Smooth muscle cell (in vitro differentiated cells): Measurements from ENCODE around the gene ADAMTS18. TPM values are rescaled to one million over a fixed set of nuclear protein-coding genes. Genes with fewer than 3 reads are reported as not detected.

Experiments
- DNase-seq: peaks from one replicate; lab custom pipeline; 2025; ENCODE audit not compliant: unreplicated experiment; lab: John Stamatoyannopoulos, UW
- H2AFZ ChIP-seq: fragments of 200-600 bp; sonication (generic); 2 replicates; pipeline ENCODE4 v1.6.0; 2016; ENCODE audit warnings: antibody characterized with exemption, low read depth, mild to moderate bottlenecking
- H3F3A ChIP-seq: fragments of 200-600 bp; sonication (generic); 2 replicates; pipeline ENCODE4 v1.6.0; 2017; ENCODE audit warnings: antibody characterized with exemption, low read depth
- H3K27ac ChIP-seq: fragments of 200-600 bp; sonication (generic); 2 replicates; pipeline ENCODE4 v1.5.1; 2016; ENCODE audit warnings: low read depth, mild to moderate bottlenecking
- H3K27me3 ChIP-seq: fragments of 200-600 bp; sonication (generic); 2 replicates; pipeline ENCODE4 v1.6.1; 2016; ENCODE audit warnings: low read depth, mild to moderate bottlenecking
- H3K36me3 ChIP-seq: fragments of 200-600 bp; sonication (generic); 2 replicates; pipeline ENCODE4 v1.5.1; 2016; ENCODE audit warnings: low read depth
- H3K4me1 ChIP-seq: fragments of 200-600 bp; sonication (generic); 2 replicates; pipeline ENCODE4 v1.5.1; 2016; ENCODE audit warnings: low read depth
- H3K4me2 ChIP-seq: fragments of 200-600 bp; sonication (generic); 2 replicates; pipeline ENCODE4 v1.6.0; 2016; ENCODE audit warnings: mild to moderate bottlenecking
- H3K4me3 ChIP-seq: fragments of 200-600 bp; sonication (generic); 2 replicates; pipeline ENCODE4 v1.5.1; 2016; ENCODE audit warnings: mild to moderate bottlenecking
- H3K79me2 ChIP-seq: fragments of 200-600 bp; sonication (generic); 2 replicates; pipeline ENCODE4 v1.6.0; 2016; ENCODE audit warnings: low read depth, mild to moderate bottlenecking
- H3K9ac ChIP-seq: fragments of 200-600 bp; sonication (generic); 2 replicates; pipeline ENCODE4 v1.6.0; 2016; ENCODE audit warnings: low read depth
- H3K9me3 ChIP-seq: fragments of 200-600 bp; sonication (generic); replicated peaks from 2 replicates; pipeline ENCODE4 v1.5.1; 2016; ENCODE audit warnings: low read depth
- H4K20me1 ChIP-seq: fragments of 200-600 bp; sonication (generic); 2 replicates; pipeline ENCODE4 v1.6.0; 2016; ENCODE audit warnings: low read depth
- CTCF ChIP-seq: fragments of 200-600 bp; sonication (generic); IDR thresholded peaks from 2 replicates; pipeline ENCODE4 v1.5.1; 2017; ENCODE audit warnings: borderline replicate concordance, mild to moderate bottlenecking, antibody characterized with exemption; ENCODE audit not compliant: insufficient read depth, poor library complexity, severe bottlenecking
- WGBS: methylation state at CpG from one replicate; pipeline ENCODE4 v1.1.7; 2016; ENCODE audit warnings: low lambda C conversion rate; 5-methylcytosine and 5-hydroxymethylcytosine counted together
- polyA plus RNA-seq: library from polyadenylated mRNA; unstranded; fragments of >200 nt; fragmentation: Nextera tagmentation; extraction: Ambion mirVana; gene quantifications from 2 replicates; pipeline ENCODE4 v1.2.1, GENCODE V29; 2016
- total RNA-seq: library from RNA; depleted of rRNA; stranded (reverse); fragments of >200 nt; gene quantifications from 2 replicates; pipeline ENCODE4 v1.2.3, GENCODE V29; 2014

The ADAMTS18 gene
- total and polyA plus RNA-seq, 2 experiments from 2014 or later, result 0.05 to 4.4 TPM

GRCh38 chr16:77424871-77425604 lies 9.8 kb downstream of the ADAMTS18 start:
- no peak overlapping the region for H3K9ac ChIP-seq
- H3K9me3 ChIP-seq, result no peaks in the 10 kb centered on the region
- WGBS, result 57% methylated on average over 10 of the region's 10 CpGs
- DNase-seq, result no peak
- H3K4me2 ChIP-seq, result no peak overlapping the region
- H2AFZ ChIP-seq, result no peak overlapping the region
- H3F3A ChIP-seq, result no peaks in the 10 kb centered on the region
- peaks cover 8% of the 10 kb centered on the region for H3K4me1 ChIP-seq
- no peak overlapping the region for H3K27ac ChIP-seq
- no peaks in the 10 kb centered on the region for H3K36me3 ChIP-seq
- H3K27me3 ChIP-seq, result no peaks in the 10 kb centered on the region
- H4K20me1 ChIP-seq, result no peaks in the 10 kb centered on the region
- no peak for TF ChIP-seq CTCF
- peaks cover 4% of the 10 kb centered on the region for H3K79me2 ChIP-seq
- no peak overlapping the region for H3K4me3 ChIP-seq

GRCh38 chr16:77422196-77422784 lies 12.5 kb downstream of the ADAMTS18 start:
- H4K20me1 ChIP-seq, result no peaks in the 10 kb centered on the region
- 96% methylated on average over 2 of the region's 2 CpGs for WGBS
- no peak overlapping the region for H3K9ac ChIP-seq
- TF ChIP-seq CTCF, result no peak
- no peak overlapping the region for H3K4me3 ChIP-seq
- DNase-seq, result no peak
- H3K79me2 ChIP-seq, result no peaks in the 10 kb centered on the region
- H2AFZ ChIP-seq, result no peak overlapping the region
- H3F3A ChIP-seq, result no peaks in the 10 kb centered on the region
- peaks cover 8% of the 10 kb centered on the region for H3K4me1 ChIP-seq
- no peaks in the 10 kb centered on the region for H3K36me3 ChIP-seq
- no peaks in the 10 kb centered on the region for H3K27me3 ChIP-seq
- no peak overlapping the region for H3K27ac ChIP-seq
- H3K4me2 ChIP-seq, result no peak overlapping the region
- H3K9me3 ChIP-seq, result no peaks in the 10 kb centered on the region

GRCh38 chr16:77416939-77417480 lies 17.8 kb downstream of the ADAMTS18 start:
- no peak overlapping the region for H2AFZ ChIP-seq
- no peaks in the 10 kb centered on the region for H3K79me2 ChIP-seq
- no peaks in the 10 kb centered on the region for H3K36me3 ChIP-seq
- 94% methylated on average over 1 of the region's 1 CpG for WGBS
- no peak overlapping the region for H3K4me3 ChIP-seq
- no peaks in the 10 kb centered on the region for H4K20me1 ChIP-seq
- no peak overlapping the region for H3K27ac ChIP-seq
- H3K9me3 ChIP-seq, result no peaks in the 10 kb centered on the region
- H3K4me1 ChIP-seq, result no peaks in the 10 kb centered on the region
- no peaks in the 10 kb centered on the region for H3K27me3 ChIP-seq
- no peak overlapping the region for H3K9ac ChIP-seq
- DNase-seq, result no peak
- no peak for TF ChIP-seq CTCF
- H3F3A ChIP-seq, result no peaks in the 10 kb centered on the region
- H3K4me2 ChIP-seq, result no peak overlapping the region
